Measurements from ENCODE around the gene TRABD2B. TPM values are rescaled to one million over a fixed set of nuclear protein-coding genes. Genes with fewer than 3 reads are reported as not detected.

Gene TRABD2B
- total and polyA plus RNA-seq, 2 experiments from 2014 or later, result not detected

GRCh38 chr1:48033495-48034045 lies 36.4 kb upstream of the TRABD2B start:
- Histone ChIP-seq H3K27ac (no peak overlapping the region), H3K9ac (no peak overlapping the region), H3K4me1 (ENCODE audit: insufficient read depth) (no peaks in the 10 kb centered on the region), H3K27me3 (replicated peaks; ENCODE audit: insufficient read depth) (peaks cover 32% of the 10 kb centered on the region), H3K36me3 (ENCODE audit: low read depth) (no peaks in the 10 kb centered on the region), H3K79me2 (ENCODE audit: insufficient read depth) (no peaks in the 10 kb centered on the region), H3F3A (ENCODE audit: insufficient read depth) (no peaks in the 10 kb centered on the region), H3K9me2 (ENCODE audit: insufficient read depth) (no peaks in the 10 kb centered on the region), H4K20me1 (ENCODE audit: insufficient read depth) (no peaks in the 10 kb centered on the region), H3K4me2 (ENCODE audit: unreplicated experiment) (no peak overlapping the region), H3K4me3 (no peak overlapping the region), H2AFZ (no peak overlapping the region), H3K9me3 (ENCODE audit: low read depth) (no peaks in the 10 kb centered on the region)
- no peak for DNase-seq
- in situ Hi-C loops (cut with MboI), result no loop called here
- TF ChIP-seq EZH2phosphoT487 (IDR thresholded peaks at IDR 0.05; ENCODE audit: insufficient read depth, low read depth) (no peak), EZH2 (IDR thresholded peaks at IDR 0.05; ENCODE audit: insufficient read depth, poor library complexity, severe bottlenecking) (no peak)
- WGBS, 2 experiments (ENCODE audit: low coverage in 1 of 2, low lambda C conversion rate in 2 of 2, missing lambda C conversion rate in 2 of 2), result 61 to 69% methylated on average over 10 of the region's 10 CpGs

- Histone ChIP-seq H3K4me1 (ENCODE audit: insufficient read depth) (no peaks in the 10 kb centered on the region), H3K4me2 (ENCODE audit: unreplicated experiment) (no peak overlapping the region), H3K9me3 (ENCODE audit: low read depth) (no peaks in the 10 kb centered on the region), H3K27me3 (replicated peaks; ENCODE audit: insufficient read depth) (peaks cover 28% of the 10 kb centered on the region), H4K20me1 (ENCODE audit: insufficient read depth) (no peaks in the 10 kb centered on the region), H3F3A (ENCODE audit: insufficient read depth) (no peaks in the 10 kb centered on the region), H3K9me2 (ENCODE audit: insufficient read depth) (no peaks in the 10 kb centered on the region), H3K9ac (no peak overlapping the region), H3K36me3 (ENCODE audit: low read depth) (no peaks in the 10 kb centered on the region), H2AFZ (no peak overlapping the region), H3K27ac (no peak overlapping the region), H3K79me2 (ENCODE audit: insufficient read depth) (no peaks in the 10 kb centered on the region), H3K4me3 (no peak overlapping the region)
- 36 to 45% methylated on average over 3 of the region's 3 CpGs for WGBS, 2 experiments (ENCODE audit: low coverage in 1 of 2, low lambda C conversion rate in 2 of 2, missing lambda C conversion rate in 2 of 2)
- in situ Hi-C loops (cut with MboI), result no loop called here
- TF ChIP-seq EZH2 (IDR thresholded peaks at IDR 0.05; ENCODE audit: insufficient read depth, poor library complexity, severe bottlenecking) (no peak), EZH2phosphoT487 (IDR thresholded peaks at IDR 0.05; ENCODE audit: insufficient read depth, low read depth) (no peak)
- DNase-seq, result peak; percentile 26
Observed at GRCh38 chr1:48031676-48032075, 34.5 kb upstream of the TRABD2B start.

- Histone ChIP-seq H3K9me2 (ENCODE audit: insufficient read depth) (no peaks in the 10 kb centered on the region), H3K36me3 (ENCODE audit: low read depth) (no peaks in the 10 kb centered on the region), H3K79me2 (ENCODE audit: insufficient read depth) (no peaks in the 10 kb centered on the region), H3K4me2 (ENCODE audit: unreplicated experiment) (no peak overlapping the region), H3K27me3 (replicated peaks; ENCODE audit: insufficient read depth) (peaks cover 28% of the 10 kb centered on the region), H3K27ac (no peak overlapping the region), H4K20me1 (ENCODE audit: insufficient read depth) (no peaks in the 10 kb centered on the region), H3K4me1 (ENCODE audit: insufficient read depth) (no peaks in the 10 kb centered on the region), H3K4me3 (no peak overlapping the region), H3K9ac (no peak overlapping the region), H2AFZ (no peak overlapping the region), H3K9me3 (ENCODE audit: low read depth) (no peaks in the 10 kb centered on the region), H3F3A (ENCODE audit: insufficient read depth) (no peaks in the 10 kb centered on the region)
- no peak for DNase-seq
- no peak for TF ChIP-seq EZH2 (IDR thresholded peaks at IDR 0.05; ENCODE audit: insufficient read depth, poor library complexity, severe bottlenecking)
- TF ChIP-seq EZH2phosphoT487 (IDR thresholded peaks at IDR 0.05; ENCODE audit: insufficient read depth, low read depth), result no peak
- WGBS, 2 experiments (ENCODE audit: low coverage in 1 of 2, low lambda C conversion rate in 2 of 2, missing lambda C conversion rate in 2 of 2), result 55 to 62% methylated on average over 4 of the region's 4 CpGs
- in situ Hi-C loops (cut with MboI), result no loop called here
Observed at GRCh38 chr1:48030696-48031365, 33.6 kb upstream of the TRABD2B start.

GRCh38 chr1:48030211-48030610 lies 33.0 kb upstream of the TRABD2B start:
- H3K36me3 ChIP-seq (ENCODE audit: low read depth), result no peaks in the 10 kb centered on the region
- TF ChIP-seq EZH2 (IDR thresholded peaks at IDR 0.05; ENCODE audit: insufficient read depth, poor library complexity, severe bottlenecking) (no peak), EZH2phosphoT487 (IDR thresholded peaks at IDR 0.05; ENCODE audit: insufficient read depth, low read depth) (no peak)
- H3K9me3 ChIP-seq (ENCODE audit: low read depth), result no peaks in the 10 kb centered on the region
- no peak overlapping the region for H3K9ac ChIP-seq
- 61 to 67% methylated on average over 4 of the region's 4 CpGs for WGBS, 2 experiments (ENCODE audit: low coverage in 1 of 2, low lambda C conversion rate in 2 of 2, missing lambda C conversion rate in 2 of 2)
- H3K79me2 ChIP-seq (ENCODE audit: insufficient read depth), result no peaks in the 10 kb centered on the region
- no peak overlapping the region for H3K4me3 ChIP-seq
- H3K27me3 ChIP-seq (replicated peaks; ENCODE audit: insufficient read depth), result peaks cover 28% of the 10 kb centered on the region
- H3K4me1 ChIP-seq (ENCODE audit: insufficient read depth), result no peaks in the 10 kb centered on the region
- no peak for DNase-seq
- no peaks in the 10 kb centered on the region for H3K9me2 ChIP-seq (ENCODE audit: insufficient read depth)
- in situ Hi-C loops (cut with MboI), result no loop called here
- no peak overlapping the region for H3K27ac ChIP-seq
- H3K4me2 ChIP-seq (ENCODE audit: unreplicated experiment), result no peak overlapping the region
- H4K20me1 ChIP-seq (ENCODE audit: insufficient read depth), result no peaks in the 10 kb centered on the region
- H3F3A ChIP-seq (ENCODE audit: insufficient read depth), result no peaks in the 10 kb centered on the region
- H2AFZ ChIP-seq, result no peak overlapping the region

All from GM23248 (cell line).